Osteoblast (primary cell): ENCODE results near the gene NXN. TPM values are rescaled to one million over a fixed set of nuclear protein-coding genes. Genes with fewer than 3 reads are reported as not detected.

Experiments
- DNase-seq: peaks from one replicate; pipeline ENCODE4 v3.0.0; 2011; ENCODE audit warnings: low spot score, mixed read lengths; ENCODE audit not compliant: insufficient read length; ENCODE audit errors: missing footprints
- H2AFZ ChIP-seq: 2 replicates; pipeline ENCODE4 v1.6.0; 2011; ENCODE audit warnings: mild to moderate bottlenecking, low read length
- H3K27ac ChIP-seq: 2 replicates; pipeline ENCODE4 v1.5.1; 2011; ENCODE audit warnings: mild to moderate bottlenecking, low read depth, low read length, moderate library complexity
- H3K27me3 ChIP-seq: 2 replicates; pipeline ENCODE4 v1.6.0; 2012; ENCODE audit warnings: mild to moderate bottlenecking, control low read depth, inconsistent platforms, low read length, moderate library complexity; ENCODE audit not compliant: insufficient read depth
- H3K36me3 ChIP-seq: 2 replicates; pipeline ENCODE4 v1.5.1; 2011; ENCODE audit warnings: mild to moderate bottlenecking, low read length, control low read depth, moderate library complexity; ENCODE audit not compliant: insufficient read depth
- H3K4me1 ChIP-seq: 2 replicates; pipeline ENCODE4 v1.5.1; 2011; ENCODE audit warnings: mild to moderate bottlenecking, low read length, control low read depth, moderate library complexity; ENCODE audit not compliant: insufficient read depth
- H3K4me2 ChIP-seq: 2 replicates; pipeline ENCODE4 v1.6.0; 2011; ENCODE audit warnings: mild to moderate bottlenecking, low read length; ENCODE audit not compliant: insufficient read depth
- H3K4me3 ChIP-seq: fragments of 200-600 bp; sonication (generic); 3 replicates; pipeline ENCODE4 v1.5.1; 2012; ENCODE audit warnings: mild to moderate bottlenecking, low read length, inconsistent platforms; ENCODE audit not compliant: insufficient read depth
- H3K79me2 ChIP-seq: 2 replicates; pipeline ENCODE4 v1.6.0; 2012; ENCODE audit warnings: mild to moderate bottlenecking, low read length, control low read depth, inconsistent platforms; ENCODE audit not compliant: insufficient read depth
- H3K9me3 ChIP-seq: 2 replicates; pipeline ENCODE4 v1.5.1; 2011; ENCODE audit warnings: low read depth, low read length, control low read depth
- H4K20me1 ChIP-seq: 2 replicates; pipeline ENCODE4 v1.6.0; 2012; ENCODE audit warnings: mild to moderate bottlenecking, low read length, control low read depth; ENCODE audit not compliant: insufficient read depth
- total RNA-seq: library from RNA; depleted of rRNA; stranded (reverse); fragments of >200 nt; gene quantifications from 2 replicates; pipeline ENCODE4 v1.2.3, GENCODE V29; 2012
- TF ChIP-seq, protein P1 (sequence below): IDR thresholded peaks from 2 replicates; pipeline ENCODE4 v1.5.1; 2011; ENCODE audit warnings: mild to moderate bottlenecking, low read depth, low read length, moderate library complexity; ENCODE audit errors: extremely low read depth

The NXN gene
- total RNA-seq, 1 donor, result 68.8 TPM

DNA sequence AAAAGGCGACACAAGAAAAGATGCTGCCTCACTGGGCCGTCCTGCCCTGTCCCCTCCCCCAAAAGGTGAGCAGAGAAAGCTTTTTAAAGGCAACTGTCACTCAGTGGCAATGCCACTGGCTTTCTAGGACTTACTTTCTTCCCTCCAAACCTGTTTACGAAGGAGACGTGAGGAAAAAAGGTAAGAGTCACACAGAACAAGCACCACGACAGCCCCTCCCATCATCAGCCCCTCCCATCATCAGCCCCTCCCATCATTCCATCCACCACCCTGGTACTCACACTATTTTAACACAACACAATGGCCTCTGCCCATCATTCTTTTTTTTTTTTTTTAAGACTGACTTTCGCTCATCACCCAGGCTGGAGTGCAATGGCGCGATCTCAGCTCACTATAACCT is 77.1 kb downstream of the NXN start:
- Histone ChIP-seq H3K79me2 (peaks cover under 1% of the 10 kb centered on the region), H3K27ac (no peak overlapping the region), H3K4me2 (no peak overlapping the region)

DNA sequence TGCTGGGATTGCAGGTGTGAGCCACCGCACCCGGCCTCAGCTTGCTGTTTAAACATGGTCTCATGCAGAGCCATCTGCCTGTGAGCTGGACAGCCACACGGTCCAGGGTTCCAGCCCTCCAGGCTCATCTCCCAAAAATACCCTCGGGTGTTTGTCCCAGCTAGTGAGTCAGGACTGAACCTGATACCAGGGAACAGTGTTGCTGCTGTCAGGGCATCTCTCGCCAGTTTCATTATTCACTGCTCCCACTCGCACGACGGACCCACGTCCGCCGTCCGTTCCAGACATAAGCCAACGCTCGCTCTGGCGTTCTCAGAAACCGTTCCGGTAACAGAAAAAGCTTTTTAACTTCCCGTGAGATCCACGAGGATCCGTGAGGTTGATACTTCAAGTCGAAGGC is 77.6 kb downstream of the NXN start:
- Histone ChIP-seq H3K27me3 (no peaks in the 10 kb centered on the region), H3K79me2 (no peaks in the 10 kb centered on the region), H3K4me3 (no peak overlapping the region), H3K4me1 (peaks cover 39% of the 10 kb centered on the region), H4K20me1 (peaks cover 7% of the 10 kb centered on the region), H3K4me2 (peak overlapping the region; percentile 53), H3K9me3 (no peaks in the 10 kb centered on the region), H3K36me3 (no peaks in the 10 kb centered on the region), H3K27ac (peak overlapping the region; percentile 54), H2AFZ (no peak overlapping the region)
- TF ChIP-seq, protein P1, sequence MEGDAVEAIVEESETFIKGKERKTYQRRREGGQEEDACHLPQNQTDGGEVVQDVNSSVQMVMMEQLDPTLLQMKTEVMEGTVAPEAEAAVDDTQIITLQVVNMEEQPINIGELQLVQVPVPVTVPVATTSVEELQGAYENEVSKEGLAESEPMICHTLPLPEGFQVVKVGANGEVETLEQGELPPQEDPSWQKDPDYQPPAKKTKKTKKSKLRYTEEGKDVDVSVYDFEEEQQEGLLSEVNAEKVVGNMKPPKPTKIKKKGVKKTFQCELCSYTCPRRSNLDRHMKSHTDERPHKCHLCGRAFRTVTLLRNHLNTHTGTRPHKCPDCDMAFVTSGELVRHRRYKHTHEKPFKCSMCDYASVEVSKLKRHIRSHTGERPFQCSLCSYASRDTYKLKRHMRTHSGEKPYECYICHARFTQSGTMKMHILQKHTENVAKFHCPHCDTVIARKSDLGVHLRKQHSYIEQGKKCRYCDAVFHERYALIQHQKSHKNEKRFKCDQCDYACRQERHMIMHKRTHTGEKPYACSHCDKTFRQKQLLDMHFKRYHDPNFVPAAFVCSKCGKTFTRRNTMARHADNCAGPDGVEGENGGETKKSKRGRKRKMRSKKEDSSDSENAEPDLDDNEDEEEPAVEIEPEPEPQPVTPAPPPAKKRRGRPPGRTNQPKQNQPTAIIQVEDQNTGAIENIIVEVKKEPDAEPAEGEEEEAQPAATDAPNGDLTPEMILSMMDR, result no peak
- no peak for DNase-seq

More for the DNA sequence above, 77.1 kb downstream of the NXN start:
- no peaks in the 10 kb centered on the region for H3K9me3 ChIP-seq
- no peak for DNase-seq
- TF ChIP-seq, protein P1, result no peak
- H3K4me3 ChIP-seq, result no peak overlapping the region
- peaks cover 4% of the 10 kb centered on the region for H4K20me1 ChIP-seq
- H3K27me3 ChIP-seq, result no peaks in the 10 kb centered on the region
- H2AFZ ChIP-seq, result no peak overlapping the region
- no peaks in the 10 kb centered on the region for H3K36me3 ChIP-seq
- H3K4me1 ChIP-seq, result peaks cover 39% of the 10 kb centered on the region

DNA sequence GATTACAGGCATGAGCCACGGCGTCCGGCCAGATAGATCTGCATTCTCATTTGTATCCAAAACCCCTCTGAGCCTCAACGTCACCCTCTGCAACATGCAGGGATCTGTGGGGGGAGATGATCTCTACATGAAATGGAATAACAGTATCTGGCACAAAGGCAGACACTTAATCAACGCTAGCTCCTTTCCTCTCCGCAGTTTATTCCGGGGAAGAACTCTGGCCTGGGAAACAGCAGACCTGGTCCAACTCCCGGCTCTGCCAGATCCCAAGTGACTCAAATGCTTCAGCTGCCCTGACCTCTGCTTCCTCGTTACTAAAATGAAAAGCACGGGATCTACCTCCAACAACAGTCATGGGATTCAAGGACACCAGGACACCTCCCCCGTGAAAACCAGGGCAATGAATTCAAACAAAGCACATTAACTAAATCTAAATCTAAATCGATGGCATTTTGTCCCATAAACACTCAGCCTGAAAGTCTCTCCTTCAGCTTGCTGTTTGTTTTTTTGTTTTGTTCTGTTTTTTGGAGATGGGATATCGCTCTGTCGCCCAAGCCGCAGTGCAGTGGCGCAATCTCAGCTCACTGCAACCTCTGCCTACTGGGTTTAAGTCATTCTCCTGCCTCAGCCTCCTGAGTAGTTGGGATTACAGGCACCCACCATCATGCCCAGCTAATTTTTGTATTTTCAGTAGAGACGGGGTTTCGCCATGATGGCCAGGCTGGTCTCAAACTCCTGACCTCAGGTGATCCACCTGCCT is 78.2 kb downstream of the NXN start:
- Histone ChIP-seq H3K36me3 (no peaks in the 10 kb centered on the region), H3K4me2 (peak overlapping the region; percentile 53), H3K27me3 (no peaks in the 10 kb centered on the region), H3K79me2 (no peaks in the 10 kb centered on the region), H4K20me1 (peaks cover 7% of the 10 kb centered on the region), H3K4me3 (no peak overlapping the region), H2AFZ (peak overlapping the region; percentile 20), H3K4me1 (peaks cover 39% of the 10 kb centered on the region), H3K27ac (peak overlapping the region; percentile 54), H3K9me3 (no peaks in the 10 kb centered on the region)
- TF ChIP-seq, protein P1, result no peak
- DNase-seq, result peak; percentile 90

DNA sequence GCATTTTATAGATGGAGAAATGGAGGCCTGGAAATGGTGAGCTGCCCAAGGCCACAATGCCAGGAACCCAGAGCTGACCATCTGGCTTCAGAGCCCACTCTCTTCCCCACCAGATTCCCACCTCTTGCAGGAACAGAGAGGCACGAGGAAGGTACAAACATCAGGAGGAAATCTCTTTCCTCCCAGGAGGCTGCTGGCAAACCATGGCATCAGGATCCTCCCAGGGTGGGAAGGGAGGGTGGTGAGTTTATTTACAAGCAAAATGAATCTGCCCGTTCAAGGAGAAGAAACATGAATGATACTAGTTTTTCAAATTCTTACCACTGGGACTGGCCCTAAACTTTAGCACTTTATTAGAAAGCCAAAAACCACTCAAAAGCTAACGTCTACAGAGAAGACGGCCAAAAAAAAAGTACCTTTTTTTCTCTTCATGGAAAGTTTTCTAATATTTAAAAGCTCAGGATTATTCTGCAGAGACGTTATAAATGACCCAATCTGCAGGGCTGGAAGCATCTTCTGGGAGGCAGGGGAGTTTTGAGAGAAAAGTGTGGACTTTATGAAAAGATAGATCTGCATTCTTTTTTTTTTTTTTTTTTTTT is 79.1 kb downstream of the NXN start:
- TF ChIP-seq, protein P1, result no peak
- Histone ChIP-seq H3K4me3 (no peak overlapping the region), H3K9me3 (no peaks in the 10 kb centered on the region), H3K4me1 (peaks cover 39% of the 10 kb centered on the region), H4K20me1 (peaks cover 7% of the 10 kb centered on the region), H2AFZ (no peak overlapping the region), H3K79me2 (no peaks in the 10 kb centered on the region), H3K27ac (peak overlapping the region; percentile 23), H3K27me3 (no peaks in the 10 kb centered on the region), H3K4me2 (no peak overlapping the region), H3K36me3 (no peaks in the 10 kb centered on the region)
- no peak for DNase-seq
